Measurements from ENCODE around the gene C6orf47.

DNA sequence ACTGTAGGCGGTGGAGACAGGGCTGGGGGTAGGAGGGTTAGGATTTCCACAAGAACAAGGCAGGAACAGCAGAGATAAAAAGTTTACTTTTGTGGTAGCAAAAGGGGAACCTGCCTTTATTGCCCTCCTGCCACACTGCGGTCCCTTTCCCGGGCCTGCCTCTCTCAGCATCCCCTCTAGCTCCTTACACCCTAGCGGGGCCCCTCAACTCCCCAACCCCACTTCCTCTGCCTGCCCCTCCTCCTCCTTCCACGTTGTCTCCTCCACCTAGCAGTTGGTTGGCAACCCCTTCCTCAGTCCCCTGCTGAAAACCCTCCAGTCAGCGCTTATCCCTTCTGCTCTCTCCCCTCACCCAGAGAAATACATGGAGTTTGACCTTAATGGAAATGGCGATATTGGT is 44.8 kb downstream of the C6orf47 start:
- no peak for TF ChIP-seq TCF7L2 (IDR thresholded peaks at IDR 0.05; ENCODE audit: low read depth, low read length)
- TF ChIP-seq CTCF (IDR thresholded peaks at IDR 0.05): no peak
- no peak for TF ChIP-seq POLR2AphosphoS5 (IDR thresholded peaks at IDR 0.05; ENCODE audit: low read depth, low read length)
- TF ChIP-seq, protein P1, sequence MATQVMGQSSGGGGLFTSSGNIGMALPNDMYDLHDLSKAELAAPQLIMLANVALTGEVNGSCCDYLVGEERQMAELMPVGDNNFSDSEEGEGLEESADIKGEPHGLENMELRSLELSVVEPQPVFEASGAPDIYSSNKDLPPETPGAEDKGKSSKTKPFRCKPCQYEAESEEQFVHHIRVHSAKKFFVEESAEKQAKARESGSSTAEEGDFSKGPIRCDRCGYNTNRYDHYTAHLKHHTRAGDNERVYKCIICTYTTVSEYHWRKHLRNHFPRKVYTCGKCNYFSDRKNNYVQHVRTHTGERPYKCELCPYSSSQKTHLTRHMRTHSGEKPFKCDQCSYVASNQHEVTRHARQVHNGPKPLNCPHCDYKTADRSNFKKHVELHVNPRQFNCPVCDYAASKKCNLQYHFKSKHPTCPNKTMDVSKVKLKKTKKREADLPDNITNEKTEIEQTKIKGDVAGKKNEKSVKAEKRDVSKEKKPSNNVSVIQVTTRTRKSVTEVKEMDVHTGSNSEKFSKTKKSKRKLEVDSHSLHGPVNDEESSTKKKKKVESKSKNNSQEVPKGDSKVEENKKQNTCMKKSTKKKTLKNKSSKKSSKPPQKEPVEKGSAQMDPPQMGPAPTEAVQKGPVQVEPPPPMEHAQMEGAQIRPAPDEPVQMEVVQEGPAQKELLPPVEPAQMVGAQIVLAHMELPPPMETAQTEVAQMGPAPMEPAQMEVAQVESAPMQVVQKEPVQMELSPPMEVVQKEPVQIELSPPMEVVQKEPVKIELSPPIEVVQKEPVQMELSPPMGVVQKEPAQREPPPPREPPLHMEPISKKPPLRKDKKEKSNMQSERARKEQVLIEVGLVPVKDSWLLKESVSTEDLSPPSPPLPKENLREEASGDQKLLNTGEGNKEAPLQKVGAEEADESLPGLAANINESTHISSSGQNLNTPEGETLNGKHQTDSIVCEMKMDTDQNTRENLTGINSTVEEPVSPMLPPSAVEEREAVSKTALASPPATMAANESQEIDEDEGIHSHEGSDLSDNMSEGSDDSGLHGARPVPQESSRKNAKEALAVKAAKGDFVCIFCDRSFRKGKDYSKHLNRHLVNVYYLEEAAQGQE (IDR thresholded peaks at IDR 0.05; ENCODE audit: insufficient read depth in 1 of 2, low read depth in 2 of 2, low read length in 1 of 2): no peak

All from Panc1 (cell line).